ENCODE results near the gene AIF1L.

AIF1L gene

GRCh38 chr9:131096269-131097125 lies at the start of gene AIF1L:
Gene AIF1L (plus strand): TSS chr9:131096531. CDS start chr9:131096630, 99 bp downstream.
- DNase-seq (ENCODE audit: low read depth) = no peak

- peak; percentile 25 for DNase-seq (ENCODE audit: low read depth)
Observed at GRCh38 chr9:131046581-131047202, 49.6 kb upstream of the AIF1L start.

- DNase-seq (ENCODE audit: low read depth) = no peak
Observed at GRCh38 chr9:131048332-131048731, 48.0 kb upstream of the AIF1L start.

- DNase-seq (ENCODE audit: low read depth) = no peak
Observed at GRCh38 chr9:131048820-131049219, 47.5 kb upstream of the AIF1L start.

GRCh38 chr9:131049829-131050715 lies 46.3 kb upstream of the AIF1L start:
- no peak for DNase-seq (ENCODE audit: low read depth)

- DNase-seq (ENCODE audit: low read depth) = no peak
Observed at GRCh38 chr9:131050831-131051230, 45.5 kb upstream of the AIF1L start.

- DNase-seq (ENCODE audit: low read depth) = no peak
Observed at GRCh38 chr9:131051592-131052517, 44.5 kb upstream of the AIF1L start.

- DNase-seq (ENCODE audit: low read depth) = no peak
Observed at GRCh38 chr9:131053896-131054295, 42.4 kb upstream of the AIF1L start.

GRCh38 chr9:131056781-131057506 lies 39.4 kb upstream of the AIF1L start:
- DNase-seq (ENCODE audit: low read depth) = no peak

- no peak for DNase-seq (ENCODE audit: low read depth)
Observed at GRCh38 chr9:131060900-131061630, 35.3 kb upstream of the AIF1L start.

- no peak for DNase-seq (ENCODE audit: low read depth)
Observed at GRCh38 chr9:131062969-131063368, 33.4 kb upstream of the AIF1L start.

GRCh38 chr9:131065599-131065998 lies 30.7 kb upstream of the AIF1L start:
- no peak for DNase-seq (ENCODE audit: low read depth)

GRCh38 chr9:131067625-131068024 lies 28.7 kb upstream of the AIF1L start:
- DNase-seq (ENCODE audit: low read depth) = no peak

- no peak for DNase-seq (ENCODE audit: low read depth)
Observed at GRCh38 chr9:131068076-131068816, 28.1 kb upstream of the AIF1L start.

- no peak for DNase-seq (ENCODE audit: low read depth)
Observed at GRCh38 chr9:131069699-131070098, 26.6 kb upstream of the AIF1L start.

GRCh38 chr9:131072107-131072870 lies 24.0 kb upstream of the AIF1L start:
- DNase-seq (ENCODE audit: low read depth) = no peak

- DNase-seq (ENCODE audit: low read depth) = no peak
Observed at GRCh38 chr9:131072871-131073237, 23.5 kb upstream of the AIF1L start.

GRCh38 chr9:131076347-131077195 lies 19.8 kb upstream of the AIF1L start:
- DNase-seq (ENCODE audit: low read depth) = no peak
